ENCODE data around the gene SLC40A1.

SLC40A1 gene

GRCh38 chr2:189595417-189595816 is 14.8 kb upstream of the SLC40A1 start:
- no peak for DNase-seq

DNA sequence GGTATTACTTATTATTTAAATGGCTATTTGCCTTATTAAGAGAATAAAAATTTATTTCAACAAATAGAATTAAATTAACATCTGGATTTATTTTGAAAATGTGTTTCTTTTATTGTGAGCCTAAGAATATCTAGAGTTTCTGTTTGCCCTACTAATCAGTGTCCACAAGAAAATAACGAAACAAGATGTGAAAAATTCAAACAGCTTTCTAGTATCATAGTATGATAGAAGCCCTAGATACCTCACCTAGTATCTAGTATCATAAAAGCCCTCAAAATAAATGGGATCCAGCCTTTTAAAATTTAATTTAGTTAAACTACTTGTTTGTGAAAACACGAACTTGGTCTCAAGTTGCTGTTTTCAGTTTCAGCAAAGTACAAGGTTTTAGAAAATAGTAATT is 13.7 kb upstream of the SLC40A1 start:
- DNase-seq: no peak

DNA sequence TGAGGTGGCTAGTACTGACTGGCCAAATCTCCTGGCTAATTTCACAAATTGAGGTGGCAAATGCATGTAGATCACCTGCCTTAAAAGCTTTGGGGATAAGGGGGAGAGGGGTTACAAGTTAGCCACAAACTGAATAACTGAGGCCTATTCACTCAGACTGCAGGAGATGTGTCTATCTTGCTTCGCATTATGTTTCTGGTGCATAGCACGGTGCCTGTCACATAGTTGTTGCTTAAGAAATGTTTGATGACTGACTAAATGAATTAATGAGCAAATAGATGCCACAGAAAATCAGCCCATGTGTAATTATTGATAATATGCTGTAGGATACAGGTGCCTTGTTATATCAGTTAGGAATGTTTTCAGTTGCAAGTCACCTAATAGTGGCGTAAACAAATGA is 12.5 kb upstream of the SLC40A1 start:
- DNase-seq: no peak

DNA sequence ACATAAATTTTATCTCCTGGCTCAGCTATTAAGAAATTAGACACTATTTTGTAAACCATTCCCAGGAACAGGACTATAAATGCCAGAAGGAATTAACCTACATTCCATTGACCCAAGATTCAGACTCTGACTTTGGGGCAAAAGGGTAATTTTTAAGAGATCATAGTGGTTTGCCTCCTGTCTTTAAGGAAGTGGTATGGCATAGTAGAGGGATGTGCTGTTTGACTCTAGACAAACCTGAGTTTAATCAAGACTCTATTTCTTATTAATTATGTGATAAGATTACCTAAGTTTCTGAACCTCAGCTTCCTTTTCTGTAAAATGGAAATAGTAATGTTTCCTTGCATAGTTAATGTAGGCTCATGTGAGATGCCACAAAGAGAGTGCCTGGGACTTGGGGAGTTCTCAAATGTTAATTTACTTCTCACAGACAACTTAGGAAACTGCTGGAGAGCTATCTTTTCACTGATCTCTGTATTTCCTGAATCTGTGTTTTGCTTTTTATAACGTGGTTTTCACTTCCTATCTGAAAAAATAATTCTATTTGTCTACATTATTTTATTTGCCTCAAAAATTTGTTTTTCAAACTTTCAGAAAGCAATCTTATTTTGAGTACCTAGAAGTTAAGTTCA is 11.9 kb upstream of the SLC40A1 start:
- no peak for DNase-seq

DNA sequence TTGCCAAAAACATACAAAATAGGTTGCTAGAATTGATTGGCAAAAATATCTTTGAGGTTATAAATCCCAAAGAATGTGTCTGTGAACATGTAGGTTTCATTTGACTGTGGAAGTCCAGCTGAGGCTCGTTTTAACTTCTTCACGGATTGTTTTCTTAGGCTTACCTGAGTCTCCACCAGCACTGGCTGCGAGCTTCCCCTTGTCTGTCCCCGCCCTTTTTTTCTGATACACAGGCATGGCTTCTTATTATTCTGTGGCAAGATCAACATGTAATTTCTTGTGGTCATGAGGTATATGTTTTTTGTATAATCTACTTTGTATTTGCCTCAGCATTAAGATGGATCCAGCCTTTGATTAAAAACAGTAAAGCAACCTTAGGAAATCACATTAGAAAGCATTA is 7.2 kb upstream of the SLC40A1 start:
- DNase-seq: no peak

DNA sequence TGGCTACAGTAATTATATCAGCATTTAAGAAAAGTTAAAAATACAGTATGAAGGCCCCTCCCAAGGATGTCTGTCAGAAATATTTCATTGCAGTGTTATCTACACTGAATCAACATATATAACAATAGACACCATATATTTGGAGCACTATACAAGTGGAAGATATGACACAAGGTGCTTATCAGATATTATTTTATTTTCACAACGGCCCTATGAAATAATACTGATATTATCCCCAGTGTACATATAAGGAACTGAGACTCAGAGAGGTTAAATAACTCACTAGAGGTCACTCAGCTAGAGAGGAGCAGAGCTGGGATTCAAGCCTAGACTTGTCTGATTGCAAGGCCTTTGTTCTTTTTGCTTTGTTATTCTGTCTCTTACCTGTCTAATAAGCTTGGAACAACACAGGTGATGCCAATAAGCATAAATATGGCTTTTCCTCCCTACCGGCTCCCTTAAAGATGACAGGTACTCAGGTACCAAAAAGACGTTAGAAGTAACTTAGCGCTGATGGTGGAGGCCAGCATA is 4.7 kb upstream of the SLC40A1 start:
- no peak for DNase-seq

GRCh38 chr2:189584686-189585085 is 4.1 kb upstream of the SLC40A1 start:
- no peak for DNase-seq

- DNase-seq: no peak
These were observed 2.9 kb upstream of the SLC40A1 start for GRCh38 chr2:189583227-189584198.

GRCh38 chr2:189582809-189583192 is 2.2 kb upstream of the SLC40A1 start:
- no peak for DNase-seq

- DNase-seq: no peak
These were observed 1.7 kb upstream of the SLC40A1 start for GRCh38 chr2:189582140-189582808.

GRCh38 chr2:189581354-189582139 is 961 bp upstream of the SLC40A1 start:
- DNase-seq: no peak

- no peak for DNase-seq
These were observed 340 bp downstream of the SLC40A1 start for GRCh38 chr2:189580241-189580651.

DNA sequence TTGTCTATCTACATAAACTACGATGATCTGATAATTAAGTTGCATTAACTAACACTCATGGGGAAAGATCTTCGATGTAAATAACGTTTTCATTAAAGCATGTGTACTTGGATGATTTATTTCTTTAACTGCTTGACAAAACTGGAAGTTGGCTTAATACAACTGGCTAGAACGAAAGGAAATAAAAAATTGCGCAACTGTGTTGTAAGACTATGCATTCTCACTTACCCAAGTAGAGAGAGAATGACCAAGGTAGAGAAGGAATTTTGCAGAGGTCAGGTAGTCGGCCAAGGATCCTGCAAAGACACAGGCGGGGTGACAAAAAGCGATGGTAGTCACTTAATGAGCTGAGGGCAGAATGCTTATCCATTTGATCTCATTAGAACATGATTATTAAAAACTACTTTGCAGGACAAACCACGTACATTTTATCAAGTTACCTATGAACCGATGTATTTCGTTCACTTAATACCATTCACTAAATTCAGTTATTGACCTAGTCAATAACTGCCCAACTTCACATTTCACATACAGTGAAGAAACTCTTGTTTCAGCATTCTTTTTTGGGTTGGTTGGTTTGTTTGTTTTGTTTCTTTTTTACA is 900 bp downstream of the SLC40A1 start:
- no peak for DNase-seq

DNA sequence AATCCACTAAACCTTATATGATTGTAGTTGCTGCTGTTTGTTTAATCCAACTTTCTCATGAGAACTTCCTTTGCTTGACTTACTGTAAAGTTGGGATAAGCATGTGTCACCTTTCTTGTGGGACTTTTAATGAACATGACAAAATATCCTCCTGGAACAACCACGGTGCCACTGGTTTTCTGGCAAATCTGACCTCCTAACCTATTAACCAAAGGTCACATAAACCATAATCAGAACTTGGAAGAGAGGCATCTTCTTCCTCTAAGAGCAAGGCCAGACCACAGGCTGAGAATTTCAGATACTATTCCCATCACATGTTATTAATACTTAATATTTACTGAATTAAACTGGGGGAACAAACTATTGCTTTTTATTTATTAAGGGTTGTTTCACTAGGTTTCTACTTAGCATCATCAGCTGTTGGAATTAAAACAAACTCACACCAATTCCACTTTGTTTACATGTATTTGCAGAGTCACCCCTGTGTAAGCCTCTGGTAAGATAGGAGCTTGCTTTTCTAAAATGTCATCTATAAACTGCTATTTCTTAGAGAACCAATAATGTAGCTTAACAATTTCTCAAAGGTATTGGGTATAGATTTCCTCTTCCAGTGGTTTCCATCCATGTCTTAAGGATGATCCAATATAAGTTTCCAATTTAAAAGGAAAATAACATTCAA is 2.2 kb downstream of the SLC40A1 start:
- DNase-seq: no peak

DNA sequence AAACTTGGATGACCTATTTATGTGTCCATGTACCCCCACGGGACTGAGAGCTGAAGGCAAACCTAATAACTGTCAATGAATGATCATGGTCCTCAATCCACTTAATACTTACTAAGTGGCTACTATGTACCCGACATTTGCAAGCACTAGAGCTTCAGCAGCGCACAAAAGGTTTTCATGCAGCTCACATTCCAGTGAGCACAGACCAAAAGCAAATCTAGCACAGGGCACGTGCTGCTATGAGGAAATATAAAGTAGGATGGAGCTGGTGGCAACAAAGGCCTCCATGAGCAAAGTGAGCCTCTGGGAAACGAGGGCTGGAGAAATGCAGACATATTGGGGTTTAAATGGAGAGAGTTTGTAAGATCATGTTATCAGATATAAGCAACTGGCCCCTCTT is 3.5 kb downstream of the SLC40A1 start:
- no peak for DNase-seq

- no peak for DNase-seq
These were observed 4.2 kb downstream of the SLC40A1 start for GRCh38 chr2:189576396-189576795.

DNA sequence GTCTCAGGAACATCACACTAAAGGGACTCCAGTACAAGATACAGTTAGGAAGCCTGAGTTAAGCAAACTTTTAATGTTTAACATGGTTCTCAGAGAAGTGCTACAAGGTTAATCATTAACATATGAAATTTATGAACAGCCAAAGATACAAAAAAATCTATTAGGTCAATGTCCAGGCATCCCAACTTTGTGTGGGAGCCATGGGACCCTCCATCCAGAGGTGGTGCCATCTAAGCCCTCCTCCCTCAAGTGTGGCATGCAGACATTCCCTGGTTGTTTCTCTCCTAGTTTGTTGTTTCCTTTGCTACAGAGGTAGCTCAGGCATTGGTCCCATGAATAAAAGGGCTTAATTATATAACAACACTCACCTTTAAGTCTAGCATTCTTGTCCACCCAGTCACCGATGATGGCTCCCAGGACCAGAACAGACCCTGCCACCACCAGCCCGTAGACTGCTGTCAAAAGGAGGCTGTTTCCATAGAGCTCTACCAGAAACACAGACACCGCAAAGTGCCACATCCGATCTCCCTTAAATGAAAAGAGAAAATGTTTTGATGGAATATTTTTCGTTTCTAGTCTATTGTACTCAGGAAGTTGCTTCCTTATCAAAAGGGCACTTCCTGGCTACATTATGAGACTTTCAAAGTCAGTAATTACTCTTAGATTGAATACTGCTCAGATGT is 5.7 kb downstream of the SLC40A1 start:
- no peak for DNase-seq

- DNase-seq: no peak
These were observed 10.0 kb downstream of the SLC40A1 start for GRCh38 chr2:189570570-189571031.

GRCh38 chr2:189569295-189569910 is 11.2 kb downstream of the SLC40A1 start:
- no peak for DNase-seq

DNA sequence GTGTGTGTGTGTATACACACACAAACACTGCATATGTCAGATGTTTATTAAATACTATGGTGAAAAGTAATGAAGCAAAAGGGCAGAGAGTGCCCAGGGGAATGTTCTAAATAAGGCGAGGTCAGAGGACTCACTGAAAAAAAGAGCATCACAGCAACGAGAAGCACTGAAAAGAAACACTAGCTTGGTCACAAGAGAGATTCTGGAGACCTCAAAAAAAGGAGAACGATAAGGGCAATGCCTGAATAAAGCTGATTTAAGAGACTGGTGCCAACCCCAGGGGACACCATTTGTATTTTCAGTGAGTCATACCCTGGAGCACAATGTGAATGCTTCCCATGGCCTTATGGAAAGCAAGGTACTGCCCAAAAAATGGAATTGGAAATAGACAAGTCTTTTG is 14.5 kb downstream of the SLC40A1 start:
- no peak for DNase-seq
